Measurements from ENCODE around the gene STAC.

The STAC gene

DNA sequence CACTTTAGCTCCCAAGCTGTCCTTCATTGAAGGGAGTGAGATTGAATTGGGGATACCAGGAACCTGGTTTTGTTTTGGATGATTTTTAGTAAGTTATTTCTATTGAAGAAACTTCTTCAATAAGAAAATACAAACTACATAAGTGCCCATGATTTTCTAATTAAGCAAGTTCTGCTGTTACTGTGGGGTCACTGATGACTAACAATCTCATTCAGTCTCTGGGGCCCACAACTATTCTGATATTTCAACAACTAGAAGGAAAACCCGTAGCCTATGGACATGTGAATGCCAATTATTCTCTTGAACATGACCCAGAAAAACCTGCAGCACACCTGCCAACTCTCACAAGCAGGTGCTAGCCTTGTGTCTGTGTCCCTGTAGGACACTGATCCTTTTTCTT, 199.4 kb downstream of the STAC start:
- no peak for DNase-seq (ENCODE audit: low read depth)
- no peak overlapping the region for H3K4me3 ChIP-seq (ENCODE audit: low read length)
- TF ChIP-seq, protein P1, sequence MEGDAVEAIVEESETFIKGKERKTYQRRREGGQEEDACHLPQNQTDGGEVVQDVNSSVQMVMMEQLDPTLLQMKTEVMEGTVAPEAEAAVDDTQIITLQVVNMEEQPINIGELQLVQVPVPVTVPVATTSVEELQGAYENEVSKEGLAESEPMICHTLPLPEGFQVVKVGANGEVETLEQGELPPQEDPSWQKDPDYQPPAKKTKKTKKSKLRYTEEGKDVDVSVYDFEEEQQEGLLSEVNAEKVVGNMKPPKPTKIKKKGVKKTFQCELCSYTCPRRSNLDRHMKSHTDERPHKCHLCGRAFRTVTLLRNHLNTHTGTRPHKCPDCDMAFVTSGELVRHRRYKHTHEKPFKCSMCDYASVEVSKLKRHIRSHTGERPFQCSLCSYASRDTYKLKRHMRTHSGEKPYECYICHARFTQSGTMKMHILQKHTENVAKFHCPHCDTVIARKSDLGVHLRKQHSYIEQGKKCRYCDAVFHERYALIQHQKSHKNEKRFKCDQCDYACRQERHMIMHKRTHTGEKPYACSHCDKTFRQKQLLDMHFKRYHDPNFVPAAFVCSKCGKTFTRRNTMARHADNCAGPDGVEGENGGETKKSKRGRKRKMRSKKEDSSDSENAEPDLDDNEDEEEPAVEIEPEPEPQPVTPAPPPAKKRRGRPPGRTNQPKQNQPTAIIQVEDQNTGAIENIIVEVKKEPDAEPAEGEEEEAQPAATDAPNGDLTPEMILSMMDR (conservative IDR thresholded peaks at IDR 0.05; ENCODE audit: low read depth, low read length), result no peak

DNA sequence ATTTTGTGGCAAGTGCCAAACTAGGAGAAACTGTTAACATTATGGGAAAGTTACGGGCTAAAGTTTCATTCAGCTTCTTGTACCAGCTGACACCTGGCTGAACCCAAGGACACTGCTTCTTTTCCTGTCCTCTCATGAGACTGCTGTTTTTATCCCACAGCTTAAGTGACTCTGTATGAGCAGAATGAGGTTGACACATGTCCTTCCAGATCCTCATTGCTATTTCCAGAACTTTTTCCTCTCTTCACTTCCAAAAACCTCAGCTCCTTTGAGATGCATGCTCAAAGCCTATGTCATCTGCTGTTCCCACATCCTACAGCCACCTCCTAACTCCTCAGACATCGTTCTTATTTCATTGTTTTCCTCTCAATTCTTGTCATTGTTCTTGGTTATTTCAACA, 200.4 kb downstream of the STAC start:
- TF ChIP-seq, protein P1 (conservative IDR thresholded peaks at IDR 0.05; ENCODE audit: low read depth, low read length), result no peak
- DNase-seq (ENCODE audit: low read depth), result no peak
- no peak overlapping the region for H3K4me3 ChIP-seq (ENCODE audit: low read length)

DNA sequence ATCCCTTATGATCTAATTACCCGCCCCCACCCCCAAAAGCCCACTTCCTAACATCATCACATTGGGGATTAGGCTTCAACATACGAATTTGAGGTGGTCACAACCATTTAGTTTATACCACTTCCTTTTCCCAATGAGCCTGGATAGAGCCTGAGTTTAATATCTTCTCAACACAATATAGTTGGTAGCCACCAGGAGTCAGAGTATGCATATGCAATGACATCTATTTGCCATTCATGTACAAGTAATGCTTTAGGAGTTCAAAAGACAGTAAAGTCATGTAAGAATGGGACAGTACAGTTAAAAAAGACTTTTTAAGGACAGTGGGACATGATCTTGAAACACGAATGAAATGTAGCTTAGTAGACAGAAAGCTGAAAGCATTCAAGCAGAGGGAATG, 211.7 kb downstream of the STAC start:
- TF ChIP-seq, protein P1 (conservative IDR thresholded peaks at IDR 0.05; ENCODE audit: low read depth, low read length), result no peak
- no peak overlapping the region for H3K4me3 ChIP-seq (ENCODE audit: low read length)
- DNase-seq (ENCODE audit: low read depth), result no peak

DNA sequence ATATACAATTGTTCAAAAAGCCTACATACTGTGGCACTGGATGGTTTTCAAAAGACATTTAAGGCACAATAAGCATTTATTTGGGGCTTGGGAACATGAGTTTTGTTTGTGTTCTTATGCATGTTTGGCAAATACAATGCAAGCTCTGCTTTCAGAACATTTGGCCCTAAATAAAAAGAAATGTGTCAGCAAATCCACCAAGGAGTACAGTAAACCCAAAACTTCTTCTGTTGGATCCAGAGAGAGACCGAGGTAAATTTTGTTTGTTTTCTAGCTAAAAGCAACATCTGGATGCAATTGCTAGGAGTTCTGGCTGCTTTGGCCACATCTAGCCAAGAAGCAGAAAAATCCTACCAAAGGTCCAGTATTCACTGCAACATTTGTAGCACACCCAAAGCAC, 215.2 kb downstream of the STAC start:
- H3K4me3 ChIP-seq (ENCODE audit: low read length), result no peak overlapping the region
- no peak for DNase-seq (ENCODE audit: low read depth)
- TF ChIP-seq, protein P1 (conservative IDR thresholded peaks at IDR 0.05; ENCODE audit: low read depth, low read length), result no peak

DNA sequence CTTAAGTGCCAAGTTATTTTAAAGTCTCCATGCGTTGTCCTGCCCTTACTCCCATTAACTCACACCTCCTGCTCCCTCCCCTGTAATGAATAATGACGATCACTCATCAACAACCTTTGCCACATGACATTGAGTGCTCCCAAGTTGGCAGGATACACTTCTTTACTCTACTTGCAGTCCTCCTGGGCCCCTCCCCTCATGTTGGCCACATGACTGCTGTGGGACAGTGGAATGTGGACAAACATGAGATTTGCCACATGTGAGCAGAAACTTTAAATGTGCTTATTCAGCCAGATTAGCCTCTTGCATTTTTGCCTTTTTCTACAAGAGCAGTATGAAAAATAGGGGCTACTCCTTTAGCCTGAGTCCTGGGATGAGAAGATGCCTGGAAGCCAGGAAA, 216.1 kb downstream of the STAC start:
- H3K4me3 ChIP-seq (ENCODE audit: low read length), result no peak overlapping the region
- peak; percentile 4 for DNase-seq (ENCODE audit: low read depth)
- TF ChIP-seq, protein P1 (conservative IDR thresholded peaks at IDR 0.05; ENCODE audit: low read depth, low read length), result no peak

DNA sequence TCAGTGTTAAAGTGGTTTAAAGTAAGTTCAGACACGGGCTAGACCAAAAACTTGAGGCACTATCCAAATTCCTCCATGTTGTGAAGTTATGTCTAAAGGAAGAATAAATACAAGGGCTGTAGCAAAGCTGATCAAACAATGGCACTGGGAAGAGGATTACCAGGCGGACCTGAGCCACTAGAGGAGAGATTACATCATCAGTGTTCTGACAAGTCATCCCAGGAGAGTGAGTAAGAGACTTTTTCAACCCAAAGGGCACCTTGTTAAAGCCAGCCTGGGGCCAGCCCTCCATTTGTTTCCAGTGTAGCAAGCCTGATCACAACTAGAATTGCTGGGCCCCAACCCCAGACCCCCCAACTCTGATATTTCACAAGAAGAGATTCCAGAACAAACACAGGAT, 217.1 kb downstream of the STAC start:
- peak; percentile 21 for DNase-seq (ENCODE audit: low read depth)
- TF ChIP-seq, protein P1 (conservative IDR thresholded peaks at IDR 0.05; ENCODE audit: low read depth, low read length), result no peak
- no peak overlapping the region for H3K4me3 ChIP-seq (ENCODE audit: low read length)

Data from retinal pigment epithelial cell (primary cell).